ENCODE results near the gene PPRC1.
A peak's percentile ranks its signal among the peaks of the same experiment; 100 is the strongest.
"Not testable (repeated sequence)": the region's sequence is repeated elsewhere in the genome, so short reads cannot be mapped to it uniquely, and the experiment has no call there.

PPRC1 gene

GRCh38 chr10:102150970-102151773 is 18.3 kb downstream of the PPRC1 start:
- no peak for DNase-seq

GRCh38 chr10:102151774-102152544 is 19.1 kb downstream of the PPRC1 start, which contains the start of gene NOLC1:
Gene NOLC1, plus strand, starts transcription at chr10:102152389. Its CDS starts 22 bp downstream, at chr10:102152411.
- DNase-seq = peak; percentile 96

- DNase-seq = no peak
Observed at GRCh38 chr10:102152545-102152890, 19.7 kb downstream of the PPRC1 start.

GRCh38 chr10:102153093-102153620 is 20.3 kb downstream of the PPRC1 start:
- no peak for DNase-seq

DNA sequence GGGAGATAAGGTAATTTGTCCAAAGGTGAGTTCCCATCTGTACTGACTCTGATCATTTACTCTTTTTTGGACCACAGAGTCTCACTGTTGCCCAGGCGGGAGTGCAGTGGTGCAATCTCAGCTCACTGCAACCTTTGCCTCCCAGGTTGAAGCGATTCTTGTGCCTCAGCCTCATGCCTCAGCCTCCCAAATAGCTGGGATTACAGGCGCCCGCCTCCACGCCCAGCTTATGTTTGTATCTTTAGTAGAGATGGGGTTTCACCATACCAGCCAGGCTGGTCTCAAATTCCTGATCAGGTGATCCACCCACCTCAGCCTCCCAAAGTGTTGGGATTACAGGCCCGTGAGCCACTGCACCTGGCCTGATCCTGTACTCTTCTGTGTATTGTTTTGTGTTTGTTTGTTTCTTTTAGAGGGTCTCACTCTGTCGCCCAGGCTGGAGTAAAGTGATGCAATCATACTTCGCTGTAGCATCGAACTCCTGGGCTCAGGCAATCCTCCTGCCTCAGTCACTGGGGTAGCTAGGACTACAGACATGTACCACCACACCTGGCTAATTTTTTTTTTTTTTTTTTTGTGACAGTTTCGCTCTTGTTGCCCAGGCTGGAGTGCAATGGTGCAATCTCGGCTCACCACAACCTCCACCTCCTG is 21.8 kb downstream of the PPRC1 start:
- no peak for DNase-seq

DNA sequence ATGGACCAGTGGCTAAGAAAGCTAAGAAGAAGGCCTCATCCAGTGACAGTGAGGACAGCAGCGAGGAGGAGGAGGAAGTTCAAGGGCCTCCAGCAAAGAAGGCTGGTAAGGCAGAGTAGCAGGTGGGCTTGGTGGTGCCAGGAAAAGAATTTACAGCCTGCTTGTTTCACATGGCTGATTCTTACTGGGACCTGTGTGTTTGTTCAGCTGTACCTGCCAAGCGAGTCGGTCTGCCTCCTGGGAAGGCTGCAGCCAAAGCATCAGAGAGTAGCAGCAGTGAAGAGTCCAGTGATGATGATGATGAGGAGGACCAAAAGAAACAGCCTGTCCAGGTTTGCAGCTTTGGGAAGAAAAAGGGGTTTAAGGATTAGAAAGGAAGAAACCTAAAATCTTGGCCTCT is 24.4 kb downstream of the PPRC1 start:
- DNase-seq = no peak

DNA sequence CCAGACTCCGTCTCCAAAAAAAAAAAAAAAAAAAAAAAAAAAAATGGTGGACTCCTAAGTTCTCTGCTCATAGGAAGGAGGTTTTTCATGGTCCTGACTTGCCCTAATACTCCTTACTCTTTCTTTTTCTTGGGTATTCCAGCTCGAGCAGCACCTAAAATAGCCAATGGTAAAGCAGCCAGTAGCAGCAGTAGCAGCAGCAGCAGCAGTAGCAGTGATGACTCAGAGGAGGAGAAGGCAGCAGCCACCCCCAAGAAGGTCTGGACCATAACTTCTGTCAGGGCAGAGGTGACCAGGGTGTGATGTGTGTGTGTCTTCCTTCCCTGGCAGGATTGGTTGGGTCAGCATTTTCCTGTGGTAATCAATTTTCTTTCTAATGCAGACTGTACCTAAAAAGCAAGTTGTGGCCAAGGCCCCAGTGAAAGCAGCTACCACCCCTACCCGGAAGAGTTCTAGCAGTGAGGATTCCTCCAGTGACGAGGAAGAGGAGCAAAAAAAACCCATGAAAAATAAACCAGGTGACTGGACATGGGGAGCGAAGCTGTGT is 26.3 kb downstream of the PPRC1 start:
- no peak for DNase-seq

DNA sequence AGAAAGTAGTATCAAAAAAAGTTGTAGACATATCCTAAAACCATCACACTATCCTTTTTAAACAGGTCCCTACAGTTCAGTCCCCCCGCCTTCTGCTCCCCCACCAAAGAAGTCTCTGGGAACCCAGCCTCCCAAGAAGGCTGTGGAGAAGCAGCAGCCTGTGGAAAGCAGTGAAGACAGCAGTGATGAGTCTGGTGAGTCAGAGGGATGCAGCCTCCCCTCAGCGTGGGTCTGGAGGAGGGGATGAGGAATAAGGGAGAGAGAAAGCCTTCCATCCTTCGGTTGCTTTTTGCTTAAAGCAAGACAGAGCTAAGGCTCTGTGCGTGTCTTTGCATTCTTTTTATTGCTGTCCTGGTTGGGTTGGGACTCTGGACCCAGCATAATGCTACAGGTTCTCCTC is 27.0 kb downstream of the PPRC1 start:
- no peak for DNase-seq

GRCh38 chr10:102163342-102163989 is 30.6 kb downstream of the PPRC1 start:
- DNase-seq = no peak

- no peak for DNase-seq
Observed at GRCh38 chr10:102167861-102168260, 35.0 kb downstream of the PPRC1 start.

DNA sequence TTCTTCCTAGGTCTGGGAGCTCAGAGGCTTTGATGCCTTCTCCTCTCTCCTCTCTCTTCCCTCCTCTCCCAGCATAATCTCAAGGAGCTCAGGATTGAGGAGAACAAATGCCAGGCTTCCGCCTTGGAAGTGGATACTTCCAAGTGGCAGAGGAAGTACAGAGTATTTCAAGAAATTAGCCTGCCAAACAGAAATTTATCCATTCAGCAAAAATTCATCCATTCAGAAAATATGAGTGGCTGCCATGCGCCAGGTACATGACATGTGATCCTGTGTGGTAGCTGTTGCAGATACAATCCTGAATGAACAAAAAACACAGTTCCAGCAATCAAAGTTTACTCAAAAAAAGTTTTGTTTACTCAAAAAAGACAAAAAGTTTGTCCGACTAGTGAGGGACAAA is 37.8 kb downstream of the PPRC1 start:
- DNase-seq = no peak

- DNase-seq = no peak
Observed at GRCh38 chr10:102172288-102172687, 39.4 kb downstream of the PPRC1 start.

DNA sequence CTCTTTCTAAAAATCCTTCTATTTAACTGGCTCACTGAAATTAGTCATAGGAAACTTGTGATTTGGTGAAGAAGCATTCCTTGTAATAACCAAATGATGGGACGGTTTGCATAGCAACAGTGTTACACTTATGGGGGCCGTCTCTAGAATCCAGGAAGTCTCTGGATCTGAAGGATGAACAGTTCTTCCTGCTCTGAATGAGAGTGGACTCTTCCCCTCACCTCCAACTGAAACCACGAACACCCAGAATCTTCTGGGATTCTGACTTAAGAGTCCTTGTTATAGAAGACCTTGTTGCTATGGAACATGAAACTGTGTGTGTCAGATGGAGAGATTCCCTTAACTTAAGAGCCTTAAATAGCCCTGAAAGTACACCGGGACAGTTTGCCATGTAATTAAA is 42.6 kb downstream of the PPRC1 start:
- no peak for DNase-seq

DNA sequence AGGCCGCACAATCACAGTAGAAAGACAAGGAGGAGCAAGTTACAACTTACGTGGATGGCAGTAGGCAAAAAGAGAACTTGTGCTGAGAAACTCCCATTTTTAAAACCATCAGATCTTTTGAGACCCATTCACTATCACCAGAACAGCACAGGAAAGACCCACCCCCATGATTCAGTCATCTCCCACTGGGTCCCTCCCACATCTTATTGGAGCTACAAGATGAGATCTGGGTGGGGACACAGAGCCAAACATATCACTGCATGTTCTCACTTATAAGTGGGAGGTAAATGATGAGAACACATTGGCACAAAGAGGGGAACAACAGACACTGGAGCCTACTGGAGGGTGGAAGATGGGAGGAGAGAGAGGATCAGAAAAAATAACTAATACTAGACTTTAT is 51.8 kb downstream of the PPRC1 start:
- DNase-seq = no peak

- no peak for DNase-seq
Observed at GRCh38 chr10:102185272-102185671, 52.4 kb downstream of the PPRC1 start.

- DNase-seq = no peak
Observed at GRCh38 chr10:102185811-102186527, 53.1 kb downstream of the PPRC1 start.

DNA sequence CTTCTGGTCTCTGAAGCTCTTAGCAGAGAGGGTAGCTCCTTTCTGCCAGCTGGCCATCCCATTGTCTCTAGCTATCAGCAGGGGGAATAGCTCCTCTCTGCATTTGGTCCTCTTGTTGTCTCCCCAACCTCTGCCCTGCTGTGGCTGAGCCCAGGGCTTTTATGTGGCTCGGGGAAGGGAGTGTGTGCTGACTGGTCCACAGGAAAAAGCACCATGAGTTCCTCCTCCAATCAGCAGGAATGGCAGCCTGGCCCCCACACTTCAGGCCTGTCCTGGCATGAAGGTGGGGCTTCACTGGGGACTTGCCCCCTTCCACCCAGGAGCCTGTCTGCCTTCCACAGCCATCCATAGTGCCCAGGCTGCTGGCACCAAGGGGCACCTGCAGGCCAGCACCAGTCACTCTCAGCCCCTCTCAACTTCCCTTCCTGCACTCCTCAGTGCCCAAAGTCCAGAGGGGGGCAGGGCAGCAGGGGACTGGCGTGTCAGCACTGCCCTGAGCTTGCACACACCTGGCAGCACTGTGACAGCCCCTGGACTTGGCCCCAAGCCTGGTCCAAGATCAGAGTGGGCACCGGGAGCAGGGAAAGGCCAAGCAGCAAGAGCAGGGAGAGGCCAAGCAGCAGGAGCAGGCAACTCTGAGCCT is 55.6 kb downstream of the PPRC1 start:
- no peak for DNase-seq

GRCh38 chr10:102188941-102189898 is 56.4 kb downstream of the PPRC1 start:
- not testable (repeated sequence) for DNase-seq

GRCh38 chr10:102191956-102192355 is 59.1 kb downstream of the PPRC1 start:
- DNase-seq = no peak

DNA sequence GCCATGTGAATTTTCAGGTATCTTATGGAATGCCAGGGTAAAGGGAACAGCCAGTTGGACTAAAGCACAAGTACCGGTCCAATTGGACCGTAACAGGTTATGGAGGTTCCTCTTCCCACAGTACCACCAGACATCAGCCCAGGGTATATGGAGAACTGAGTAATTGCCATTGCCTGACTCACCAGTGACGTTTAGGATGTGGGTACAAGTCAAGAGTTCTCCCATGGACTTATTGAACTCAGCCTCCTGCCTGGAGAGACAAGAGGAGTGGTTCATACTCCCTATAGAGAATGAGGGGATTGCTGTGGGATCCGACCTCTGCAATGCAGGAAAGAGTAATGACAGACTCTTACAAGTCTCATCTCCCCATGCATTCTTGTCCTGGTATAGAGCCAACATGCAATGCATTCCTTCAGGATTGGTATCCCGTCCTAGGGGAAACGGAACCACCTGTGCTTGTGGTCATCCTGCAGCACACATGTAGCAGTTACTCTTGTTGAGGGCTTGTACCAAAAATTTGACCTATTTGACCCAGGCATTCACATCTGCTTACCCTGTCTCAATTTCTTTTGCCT is 62.5 kb downstream of the PPRC1 start:
- no peak for DNase-seq

Measured in GOT3 (cell line).